ENCODE measurements around the gene RASSF8.

The RASSF8 gene

DNA sequence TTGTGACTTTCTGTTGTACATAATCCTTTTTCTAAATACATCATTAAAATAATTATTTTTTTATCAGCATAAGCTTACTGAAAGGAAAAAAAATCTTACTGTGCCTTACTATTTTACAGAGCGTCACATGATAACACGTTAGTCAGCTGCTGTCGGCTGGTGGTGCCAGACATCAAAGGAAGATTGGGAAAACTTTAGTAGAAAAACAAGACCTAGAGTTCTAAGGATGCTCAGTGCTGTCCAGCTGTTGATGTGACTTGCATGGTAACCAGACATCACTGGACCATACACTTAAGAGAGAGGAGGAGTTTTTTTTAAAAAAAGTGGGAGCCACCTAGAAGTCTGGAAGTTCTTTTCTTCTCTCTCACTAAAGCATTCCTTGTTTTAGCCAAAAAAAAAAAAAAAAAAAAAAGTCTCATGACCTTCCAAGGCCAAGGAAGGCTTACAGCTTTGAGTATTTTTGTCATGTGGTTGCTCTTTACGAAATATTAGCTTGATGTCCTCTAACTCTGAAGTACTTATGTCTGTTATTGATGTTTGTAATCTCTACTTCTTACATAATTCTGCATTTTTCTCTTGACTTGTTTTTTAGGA is 4.5 kb downstream of the RASSF8 start:
- DNase-seq = no peak

DNA sequence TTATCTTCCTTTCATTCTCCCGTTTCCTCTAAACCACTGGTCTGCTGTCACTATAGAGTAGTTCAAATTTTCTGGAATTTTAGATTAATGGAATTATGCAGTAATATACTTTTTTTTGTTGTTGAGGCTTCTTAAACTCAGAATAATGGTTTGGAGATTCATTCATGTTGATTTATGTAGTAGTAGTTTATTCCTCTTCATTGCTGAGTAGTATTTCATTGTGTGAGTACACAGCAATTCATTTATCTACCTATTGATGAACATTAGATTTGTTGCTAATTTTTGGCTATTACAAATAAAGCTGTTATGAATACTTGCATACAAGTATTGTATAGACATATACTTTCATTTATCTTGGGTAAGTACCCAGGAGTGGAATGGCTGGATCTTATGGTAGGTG is 7.2 kb downstream of the RASSF8 start:
- DNase-seq = no peak

- DNase-seq = no peak
These were observed 11.6 kb downstream of the RASSF8 start for GRCh38 chr12:25970082-25970481.

DNA sequence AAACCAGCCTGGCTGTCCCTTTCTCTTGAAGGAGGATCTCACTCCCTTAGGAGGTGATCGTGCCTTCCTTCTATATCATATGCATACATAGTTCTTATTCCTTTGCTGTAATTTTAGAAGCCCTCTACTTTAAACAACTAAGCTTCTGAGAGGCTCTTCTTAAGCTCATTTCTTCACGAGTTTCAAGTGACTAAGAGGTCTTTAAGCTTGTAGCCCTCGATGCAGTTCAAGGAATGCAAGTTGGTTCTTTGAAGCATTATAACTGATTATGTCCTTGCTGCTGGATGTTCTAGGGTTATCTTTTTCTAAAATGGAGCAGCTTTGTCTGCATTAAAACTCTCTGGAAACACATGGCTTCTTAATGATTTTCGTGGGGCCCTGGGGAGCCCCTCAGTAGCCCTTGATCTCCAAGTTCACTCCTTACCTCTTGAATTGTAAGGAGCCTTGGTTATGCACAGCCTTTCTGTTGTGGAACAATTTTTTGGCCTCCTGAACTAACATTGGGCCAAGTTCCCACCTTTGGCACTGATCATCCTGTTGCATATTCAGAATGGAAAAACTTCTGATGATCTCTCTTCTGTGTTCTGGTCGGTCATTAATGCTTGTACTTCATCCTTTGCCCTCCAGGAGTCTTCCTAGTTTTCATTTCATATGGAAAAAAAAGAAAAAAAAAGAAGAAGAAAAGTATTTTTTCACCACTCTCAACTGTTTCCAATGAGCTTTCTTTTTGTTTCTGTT is 12.6 kb downstream of the RASSF8 start:
- no peak for DNase-seq

- no peak for DNase-seq
These were observed 13.2 kb downstream of the RASSF8 start for GRCh38 chr12:25971654-25972041.

DNA sequence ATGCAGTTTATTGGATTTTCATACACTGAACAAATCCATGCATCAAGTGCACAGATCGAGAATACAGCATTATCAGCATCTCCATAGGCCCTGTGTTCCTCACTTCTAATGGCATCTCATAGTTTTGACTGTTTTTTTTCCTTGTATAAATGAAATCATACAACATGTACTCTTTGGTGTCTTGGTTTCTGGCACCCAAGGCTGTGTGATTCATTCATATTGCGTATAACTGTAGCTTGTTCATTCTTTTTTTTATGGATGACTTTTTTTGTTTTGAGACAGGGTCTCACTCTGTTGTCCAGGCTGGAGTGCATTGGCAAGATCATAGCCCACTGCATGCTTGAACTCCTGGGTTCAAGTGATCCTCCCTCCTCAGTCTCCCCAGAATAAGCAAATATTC is 14.3 kb downstream of the RASSF8 start:
- DNase-seq = no peak

DNA sequence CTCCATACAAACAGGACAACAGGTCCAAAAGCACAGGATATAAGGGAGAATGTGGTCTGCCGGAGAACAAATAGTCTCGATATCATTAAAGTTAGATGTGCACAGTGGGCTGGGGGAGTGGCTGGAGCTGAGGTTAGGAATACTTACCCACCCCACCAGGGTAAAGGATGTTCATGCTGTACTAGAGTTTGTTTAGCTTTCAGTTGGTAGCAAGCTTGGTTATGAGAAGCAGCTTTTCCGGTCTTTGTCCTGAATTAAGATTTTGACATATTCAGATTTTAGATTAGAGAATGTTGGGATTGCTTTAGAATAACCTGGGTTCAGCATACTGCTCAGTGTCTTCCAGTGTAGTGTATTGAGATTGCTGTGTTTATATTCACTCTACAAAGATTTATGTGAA is 16.7 kb downstream of the RASSF8 start:
- DNase-seq = no peak

GRCh38 chr12:25975682-25976081 is 17.2 kb downstream of the RASSF8 start:
- DNase-seq = no peak

DNA sequence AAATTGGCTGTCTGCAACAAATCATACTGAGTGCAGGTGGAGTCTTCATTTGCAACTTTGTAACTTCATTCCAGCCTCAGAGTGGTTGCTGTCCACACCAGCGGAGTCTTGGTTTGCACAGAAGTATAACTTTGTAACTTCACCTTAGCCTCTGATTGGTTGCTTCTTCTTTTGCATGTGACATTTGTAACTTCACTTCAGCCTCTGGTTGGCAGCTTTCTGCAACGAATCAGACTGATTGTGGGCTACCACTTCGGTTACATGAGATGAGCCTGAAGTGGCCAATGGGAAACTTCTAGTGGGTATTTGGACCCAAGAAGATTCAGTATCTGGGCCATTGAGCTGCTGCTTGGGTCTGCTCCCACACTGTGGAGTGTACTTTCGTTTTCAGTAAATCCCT is 17.8 kb downstream of the RASSF8 start:
- no peak for DNase-seq

GRCh38 chr12:25977047-25977446 is 18.6 kb downstream of the RASSF8 start:
- DNase-seq = no peak

- DNase-seq = no peak
These were observed 20.6 kb downstream of the RASSF8 start for GRCh38 chr12:25979059-25979458.

- DNase-seq = no peak
These were observed 21.1 kb downstream of the RASSF8 start for GRCh38 chr12:25979563-25979962.

- no peak for DNase-seq
These were observed 21.6 kb downstream of the RASSF8 start for GRCh38 chr12:25980035-25980434.

DNA sequence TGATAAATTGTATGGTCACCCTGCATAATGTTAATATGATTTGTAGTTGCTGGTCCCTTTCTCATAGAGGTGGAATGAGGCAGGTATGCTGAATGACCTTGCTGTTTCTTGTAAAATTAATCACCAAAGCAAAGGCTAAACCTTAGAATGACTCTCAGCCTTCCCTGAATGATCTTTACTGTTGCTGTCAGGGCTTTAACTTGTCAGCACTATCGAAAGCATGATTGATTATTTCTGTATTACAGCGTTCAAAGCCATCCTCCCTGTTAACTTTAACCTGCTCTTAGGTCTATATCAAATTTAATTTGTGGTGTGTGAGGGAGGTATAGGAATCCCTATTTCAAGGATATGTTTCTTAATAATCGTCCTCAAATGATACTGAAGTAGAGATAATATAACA is 23.1 kb downstream of the RASSF8 start:
- DNase-seq = no peak

GRCh38 chr12:25982416-25982815 is 23.9 kb downstream of the RASSF8 start:
- DNase-seq = no peak

- DNase-seq = no peak
These were observed 25.1 kb downstream of the RASSF8 start for GRCh38 chr12:25983625-25984024.

DNA sequence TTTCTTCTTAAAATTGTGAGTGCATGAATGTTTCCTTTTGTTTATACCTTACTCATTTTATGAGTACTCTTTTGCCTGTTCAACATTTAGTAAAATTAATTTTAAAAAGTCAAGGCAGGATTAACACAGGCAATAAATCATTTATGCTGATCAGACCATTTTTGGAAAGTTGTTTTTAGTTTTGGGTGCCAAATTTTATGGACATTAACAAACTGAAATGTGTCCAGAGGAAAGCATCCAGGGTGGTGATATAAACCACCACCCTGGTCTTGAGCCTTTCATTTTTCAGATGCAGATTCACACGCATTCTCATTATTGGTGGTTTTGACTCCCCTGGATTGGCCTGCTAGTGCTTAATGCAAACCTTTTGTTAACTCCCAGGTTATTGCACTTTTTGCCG is 26.3 kb downstream of the RASSF8 start:
- no peak for DNase-seq

DNA sequence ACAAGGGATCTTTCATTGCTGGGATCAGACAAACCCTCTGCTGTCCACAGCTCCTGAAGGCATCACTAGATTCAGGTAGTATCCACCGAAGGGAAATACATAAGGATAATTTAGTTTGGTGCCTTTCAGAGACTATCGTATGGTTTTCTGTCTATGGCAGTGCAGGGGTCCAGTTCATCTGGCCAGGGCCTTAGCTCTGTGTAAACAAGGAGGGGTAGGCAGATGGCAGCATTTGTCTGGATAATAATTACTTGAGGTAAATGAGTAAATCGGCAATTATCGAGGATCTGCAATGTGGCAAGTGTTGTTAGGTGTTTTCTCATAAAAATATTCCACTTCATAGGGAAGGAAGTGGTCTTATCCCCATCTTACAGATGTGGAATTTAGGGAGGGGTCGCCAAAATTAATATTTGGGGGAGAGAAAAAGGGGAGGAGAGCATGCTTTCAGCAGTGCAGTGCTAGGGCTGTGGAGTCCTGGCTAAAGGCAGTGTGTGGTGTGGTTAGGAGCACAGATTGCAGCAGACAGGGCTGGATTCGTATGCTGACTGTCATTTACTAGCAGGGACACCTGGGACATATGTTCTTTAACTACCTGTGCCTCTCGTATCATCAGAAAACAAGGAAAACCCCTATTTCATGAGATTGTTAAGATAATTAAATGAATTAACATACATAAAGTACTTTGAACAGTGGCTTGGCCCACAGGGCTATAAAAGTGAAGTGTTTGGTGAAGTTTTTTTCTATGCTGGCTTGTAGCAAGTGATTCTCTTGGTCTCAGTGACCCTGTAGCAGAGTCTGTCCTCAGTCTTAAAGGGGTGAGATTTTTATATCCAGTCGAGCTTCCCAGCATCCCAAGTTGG is 27.1 kb downstream of the RASSF8 start:
- no peak for DNase-seq

DNA sequence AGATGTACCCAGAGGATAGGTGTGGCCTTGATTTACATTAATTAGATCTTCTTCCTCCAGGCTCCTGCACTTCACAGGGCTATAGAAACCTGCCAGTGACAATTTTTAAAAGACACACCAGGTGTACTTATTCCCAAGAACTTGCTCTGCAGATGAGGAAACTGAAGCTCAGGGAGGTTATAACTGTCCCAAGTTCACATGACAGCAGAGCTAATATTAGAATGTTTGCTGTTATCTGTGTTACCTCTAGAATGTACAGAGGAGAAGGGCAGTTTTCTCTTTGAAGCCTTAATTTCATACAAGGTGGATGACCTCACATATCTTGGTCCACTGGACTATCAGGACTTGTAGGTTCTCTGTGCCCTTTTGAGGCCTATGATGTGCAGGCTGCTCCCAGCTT is 27.7 kb downstream of the RASSF8 start:
- DNase-seq = no peak

- no peak for DNase-seq
These were observed 30.0 kb downstream of the RASSF8 start for GRCh38 chr12:25988505-25988904.

GRCh38 chr12:25990495-25990894 is 32.0 kb downstream of the RASSF8 start:
- DNase-seq = no peak

DNA sequence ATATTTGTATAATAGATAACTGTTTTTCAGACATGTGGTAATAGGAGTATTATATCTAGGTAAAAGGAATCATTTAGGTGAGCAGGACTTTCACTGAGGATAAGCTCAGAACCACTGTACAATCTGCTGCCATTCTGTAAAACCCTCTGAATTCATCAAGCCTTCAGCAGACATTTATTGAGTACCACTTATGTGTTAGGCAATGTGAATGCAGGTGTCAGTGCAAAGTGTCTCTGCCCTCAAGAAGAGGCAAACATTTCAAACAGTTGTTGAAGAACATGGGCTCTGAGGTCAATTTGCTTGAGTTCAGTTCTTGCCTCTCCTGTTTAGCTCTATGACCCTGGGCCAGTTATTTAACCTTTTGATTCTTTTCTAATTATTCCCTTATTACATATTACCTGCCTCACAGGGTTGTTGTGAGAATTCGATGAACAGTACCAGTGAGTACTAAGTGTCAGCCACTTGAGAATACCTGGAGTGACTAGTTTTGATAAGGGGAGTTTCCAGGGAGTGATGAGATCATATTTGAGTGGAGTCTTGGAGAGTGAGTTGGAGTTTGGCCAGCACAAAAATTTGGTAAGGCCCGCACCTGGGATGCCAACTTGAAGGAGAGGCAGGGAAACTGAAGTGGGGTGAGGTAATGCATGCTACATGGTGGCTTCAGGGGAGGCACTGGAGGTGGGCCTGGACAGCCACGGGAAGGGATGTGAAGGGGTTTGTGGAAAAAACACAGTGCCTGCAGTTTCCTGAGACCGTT is 33.7 kb downstream of the RASSF8 start:
- no peak for DNase-seq
